Epithelial cell of esophagus (primary cell): ENCODE data around the gene SIRT2.
"Not testable (repeated sequence)": the region's sequence is repeated elsewhere in the genome, so short reads cannot be mapped to it uniquely, and the experiment has no call there.

ENCODE experiments used
- DNase-seq: peaks from one replicate; pipeline ENCODE4 v3.0.0; 2010; ENCODE audit warnings: low read depth
- H3K4me3 ChIP-seq: 2 replicates; pipeline ENCODE4 v1.5.1; 2011; ENCODE audit warnings: mild to moderate bottlenecking, low read length, control low read depth
- TF ChIP-seq, protein P1 (sequence below): IDR thresholded peaks from 2 replicates; pipeline ENCODE4 v1.5.1; 2011; ENCODE audit warnings: low read depth, mild to moderate bottlenecking, low read length, control low read depth, inconsistent platforms; ENCODE audit not compliant: insufficient read depth; ENCODE audit errors: missing control alignments

The SIRT2 gene

DNA sequence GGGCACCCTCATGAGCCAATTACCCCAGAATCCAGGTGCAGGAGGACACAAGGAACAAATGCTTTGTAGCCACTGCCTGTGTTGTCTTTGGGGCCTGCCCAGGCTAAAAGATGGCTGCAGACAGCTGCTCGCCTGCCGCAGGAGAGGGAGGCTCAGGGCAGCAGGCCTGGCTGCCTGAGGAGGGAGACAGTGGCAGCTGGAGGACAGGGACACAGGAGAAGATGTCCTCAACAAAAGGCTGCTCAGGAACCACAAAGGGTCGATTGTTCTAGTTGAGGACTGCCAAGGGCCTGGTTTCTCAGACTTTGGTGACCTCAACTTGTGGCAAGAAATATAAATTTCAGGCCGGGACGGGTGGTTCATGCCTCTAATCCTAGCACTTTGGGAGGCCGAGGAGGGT is 7.6 kb downstream of the SIRT2 start:
- TF ChIP-seq, protein P1, sequence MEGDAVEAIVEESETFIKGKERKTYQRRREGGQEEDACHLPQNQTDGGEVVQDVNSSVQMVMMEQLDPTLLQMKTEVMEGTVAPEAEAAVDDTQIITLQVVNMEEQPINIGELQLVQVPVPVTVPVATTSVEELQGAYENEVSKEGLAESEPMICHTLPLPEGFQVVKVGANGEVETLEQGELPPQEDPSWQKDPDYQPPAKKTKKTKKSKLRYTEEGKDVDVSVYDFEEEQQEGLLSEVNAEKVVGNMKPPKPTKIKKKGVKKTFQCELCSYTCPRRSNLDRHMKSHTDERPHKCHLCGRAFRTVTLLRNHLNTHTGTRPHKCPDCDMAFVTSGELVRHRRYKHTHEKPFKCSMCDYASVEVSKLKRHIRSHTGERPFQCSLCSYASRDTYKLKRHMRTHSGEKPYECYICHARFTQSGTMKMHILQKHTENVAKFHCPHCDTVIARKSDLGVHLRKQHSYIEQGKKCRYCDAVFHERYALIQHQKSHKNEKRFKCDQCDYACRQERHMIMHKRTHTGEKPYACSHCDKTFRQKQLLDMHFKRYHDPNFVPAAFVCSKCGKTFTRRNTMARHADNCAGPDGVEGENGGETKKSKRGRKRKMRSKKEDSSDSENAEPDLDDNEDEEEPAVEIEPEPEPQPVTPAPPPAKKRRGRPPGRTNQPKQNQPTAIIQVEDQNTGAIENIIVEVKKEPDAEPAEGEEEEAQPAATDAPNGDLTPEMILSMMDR, result no peak
- H3K4me3 ChIP-seq, result no peak overlapping the region
- DNase-seq, result no peak

- TF ChIP-seq, protein P1, result no peak
- no peak for DNase-seq
- H3K4me3 ChIP-seq, result no peak overlapping the region
These were observed 8.7 kb downstream of the SIRT2 start for GRCh38 chr19:38890686-38891085.

GRCh38 chr19:38889803-38890202 is 9.6 kb downstream of the SIRT2 start:
- TF ChIP-seq, protein P1, result no peak
- no peak overlapping the region for H3K4me3 ChIP-seq
- DNase-seq, result no peak

- no peak overlapping the region for H3K4me3 ChIP-seq
- TF ChIP-seq, protein P1, result no peak
- DNase-seq, result no peak
These were observed 10.5 kb downstream of the SIRT2 start for GRCh38 chr19:38888876-38889275.

DNA sequence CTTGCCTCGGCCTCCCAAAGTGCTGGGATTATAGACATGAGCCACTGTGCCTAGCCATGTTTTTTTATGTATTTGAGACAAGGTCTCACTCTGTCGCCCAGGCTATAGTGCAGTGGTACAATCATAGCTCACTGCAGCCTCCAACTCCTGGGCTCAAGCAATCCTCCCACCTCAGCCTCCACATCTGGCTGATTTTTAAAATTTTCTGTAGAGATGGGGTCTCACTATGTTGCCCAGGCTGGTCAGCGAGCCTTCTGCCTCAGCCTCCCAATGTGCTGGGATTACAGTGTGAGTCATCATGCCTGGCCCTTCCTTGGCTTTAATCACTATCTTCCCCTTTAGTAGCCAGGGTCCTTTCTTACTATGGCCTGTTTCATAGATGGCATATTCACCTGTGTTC is 14.7 kb downstream of the SIRT2 start:
- not testable (repeated sequence) for DNase-seq, H3K4me3 ChIP-seq

- TF ChIP-seq, protein P1, result no peak
- no peak for DNase-seq
These were observed 16.1 kb downstream of the SIRT2 start for GRCh38 chr19:38883286-38883685.

GRCh38 chr19:38880882-38881609 is 18.4 kb downstream of the SIRT2 start:
- H3K4me3 ChIP-seq, result no peak overlapping the region
- TF ChIP-seq, protein P1, result no peak
- no peak for DNase-seq

More at GRCh38 chr19:38883286-38883685, 16.1 kb downstream of the SIRT2 start:
- no peak overlapping the region for H3K4me3 ChIP-seq
